HG02970 (cell line): ENCODE data around the gene HRC.
"Not testable (repeated sequence)": the region's sequence is repeated elsewhere in the genome, so short reads cannot be mapped to it uniquely, and the experiment has no call there.

Source experiments
- ATAC-seq: cut with Tn5 transposase; IDR thresholded peaks from one replicate; pipeline ENCODE4 v1.9.1; 2021; ENCODE audit warnings: mild to moderate bottlenecking, moderate library complexity, moderate number of reproducible peaks; ENCODE audit not compliant: unreplicated experiment, low FRiP score

HRC gene, protein sequence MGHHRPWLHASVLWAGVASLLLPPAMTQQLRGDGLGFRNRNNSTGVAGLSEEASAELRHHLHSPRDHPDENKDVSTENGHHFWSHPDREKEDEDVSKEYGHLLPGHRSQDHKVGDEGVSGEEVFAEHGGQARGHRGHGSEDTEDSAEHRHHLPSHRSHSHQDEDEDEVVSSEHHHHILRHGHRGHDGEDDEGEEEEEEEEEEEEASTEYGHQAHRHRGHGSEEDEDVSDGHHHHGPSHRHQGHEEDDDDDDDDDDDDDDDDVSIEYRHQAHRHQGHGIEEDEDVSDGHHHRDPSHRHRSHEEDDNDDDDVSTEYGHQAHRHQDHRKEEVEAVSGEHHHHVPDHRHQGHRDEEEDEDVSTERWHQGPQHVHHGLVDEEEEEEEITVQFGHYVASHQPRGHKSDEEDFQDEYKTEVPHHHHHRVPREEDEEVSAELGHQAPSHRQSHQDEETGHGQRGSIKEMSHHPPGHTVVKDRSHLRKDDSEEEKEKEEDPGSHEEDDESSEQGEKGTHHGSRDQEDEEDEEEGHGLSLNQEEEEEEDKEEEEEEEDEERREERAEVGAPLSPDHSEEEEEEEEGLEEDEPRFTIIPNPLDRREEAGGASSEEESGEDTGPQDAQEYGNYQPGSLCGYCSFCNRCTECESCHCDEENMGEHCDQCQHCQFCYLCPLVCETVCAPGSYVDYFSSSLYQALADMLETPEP

GRCh38 chr19:49155005-49155819, at the start of gene HRC:
HRC (minus strand) TSS chr19:49155396; CDS start chr19:49155237, 159 bp downstream.
- ATAC-seq: no peak

- no peak for ATAC-seq
These were observed 45.8 kb upstream of the HRC start for GRCh38 chr19:49201042-49201441.

GRCh38 chr19:49200238-49200862, 45.2 kb upstream of the HRC start:
- no peak for ATAC-seq

DNA sequence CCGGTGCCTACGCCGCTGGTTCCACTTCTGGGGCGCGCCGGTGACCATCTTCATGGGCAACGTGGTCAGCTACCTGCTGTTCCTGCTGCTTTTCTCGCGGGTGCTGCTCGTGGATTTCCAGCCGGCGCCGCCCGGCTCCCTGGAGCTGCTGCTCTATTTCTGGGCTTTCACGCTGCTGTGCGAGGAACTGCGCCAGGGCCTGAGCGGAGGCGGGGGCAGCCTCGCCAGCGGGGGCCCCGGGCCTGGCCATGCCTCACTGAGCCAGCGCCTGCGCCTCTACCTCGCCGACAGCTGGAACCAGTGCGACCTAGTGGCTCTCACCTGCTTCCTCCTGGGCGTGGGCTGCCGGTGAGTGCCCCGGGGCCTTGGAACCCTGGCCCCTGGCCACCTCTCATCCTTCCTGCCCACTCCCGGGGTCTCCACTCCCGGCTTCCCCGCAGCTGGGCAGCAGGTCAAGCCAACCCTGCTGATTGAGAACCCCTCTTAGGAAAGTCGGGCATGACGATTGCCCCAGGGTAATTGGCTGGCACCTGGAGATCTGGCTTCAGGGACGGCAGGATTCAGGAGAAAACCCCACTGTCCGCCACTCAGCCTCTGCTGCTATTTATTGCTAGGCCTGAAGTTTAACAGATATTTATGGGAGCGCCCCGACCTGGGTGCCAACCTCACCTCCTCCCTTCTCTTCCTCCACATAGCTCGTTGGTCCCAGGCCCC, 41.5 kb upstream of the HRC start:
- ATAC-seq: no peak

DNA sequence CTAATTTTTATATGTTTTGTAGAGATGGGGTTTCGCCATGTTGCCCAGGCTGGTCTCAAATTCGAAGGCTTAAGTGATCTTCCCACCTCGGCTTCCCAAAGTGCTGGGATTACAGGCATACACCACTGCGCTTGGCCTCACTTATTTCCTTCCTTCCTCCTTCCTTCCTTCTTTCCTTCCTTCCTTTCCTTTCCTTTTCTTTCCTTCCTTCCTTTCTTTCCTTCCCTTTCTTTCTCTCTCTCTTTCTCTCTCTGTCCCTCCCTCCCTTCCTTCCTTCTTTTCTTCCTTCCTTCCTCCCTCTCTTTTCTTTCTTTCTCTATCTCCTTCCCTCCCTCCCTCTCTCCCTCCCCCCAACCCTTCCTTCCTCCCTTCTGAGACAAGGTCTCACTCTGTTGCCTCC, 39.2 kb upstream of the HRC start:
- ATAC-seq: no peak

DNA sequence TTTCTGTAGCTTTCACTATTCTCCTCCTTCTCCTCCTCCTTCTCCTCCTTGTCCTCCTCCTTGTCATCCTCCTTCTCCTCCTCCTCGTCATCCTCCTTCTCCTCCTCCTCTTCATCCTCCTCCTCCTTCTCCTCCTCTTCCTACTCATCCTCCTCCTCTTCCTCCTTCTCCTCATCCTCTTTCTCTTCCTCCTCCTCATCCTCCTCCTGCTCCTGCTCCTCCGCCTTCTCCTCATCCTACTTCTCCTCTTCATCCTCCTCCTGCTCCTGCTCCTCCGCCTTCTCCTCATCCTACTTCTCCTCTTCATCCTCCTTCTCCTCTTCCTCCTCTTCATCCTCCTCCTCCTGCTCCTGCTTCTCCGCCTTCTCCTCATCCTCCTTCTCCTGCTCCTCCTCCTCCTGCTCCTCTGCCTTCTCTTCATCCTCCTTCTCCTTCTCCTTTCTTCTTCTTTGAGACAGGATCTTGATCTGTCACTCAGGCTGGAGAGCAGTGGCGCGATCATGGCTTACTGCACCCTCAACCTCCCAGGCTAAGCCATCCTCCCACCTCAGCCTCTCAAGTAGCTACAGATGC, 38.7 kb upstream of the HRC start:
- ATAC-seq: no peak

DNA sequence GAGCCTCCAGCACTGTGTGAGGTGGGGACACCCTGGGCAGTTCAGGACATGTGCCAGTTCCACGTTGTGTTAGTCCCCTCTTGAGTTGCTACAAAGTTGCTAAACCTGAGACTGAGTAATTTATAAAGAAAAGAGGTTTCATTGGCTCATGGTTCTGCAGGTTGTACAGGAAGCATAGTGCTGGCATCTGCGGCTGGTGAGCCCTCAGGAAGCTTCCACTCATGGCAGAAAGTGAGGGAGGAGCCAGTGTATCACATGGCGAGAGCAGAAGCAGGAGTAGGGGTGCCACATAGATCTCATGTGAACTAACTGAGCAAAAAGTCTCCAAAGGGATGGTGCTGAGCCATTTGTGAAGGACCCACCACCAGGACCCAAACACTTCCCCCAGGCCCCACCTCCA, 35.6 kb upstream of the HRC start:
- ATAC-seq: no peak

GRCh38 chr19:49189259-49189658, 34.1 kb upstream of the HRC start:
- ATAC-seq: no peak

DNA sequence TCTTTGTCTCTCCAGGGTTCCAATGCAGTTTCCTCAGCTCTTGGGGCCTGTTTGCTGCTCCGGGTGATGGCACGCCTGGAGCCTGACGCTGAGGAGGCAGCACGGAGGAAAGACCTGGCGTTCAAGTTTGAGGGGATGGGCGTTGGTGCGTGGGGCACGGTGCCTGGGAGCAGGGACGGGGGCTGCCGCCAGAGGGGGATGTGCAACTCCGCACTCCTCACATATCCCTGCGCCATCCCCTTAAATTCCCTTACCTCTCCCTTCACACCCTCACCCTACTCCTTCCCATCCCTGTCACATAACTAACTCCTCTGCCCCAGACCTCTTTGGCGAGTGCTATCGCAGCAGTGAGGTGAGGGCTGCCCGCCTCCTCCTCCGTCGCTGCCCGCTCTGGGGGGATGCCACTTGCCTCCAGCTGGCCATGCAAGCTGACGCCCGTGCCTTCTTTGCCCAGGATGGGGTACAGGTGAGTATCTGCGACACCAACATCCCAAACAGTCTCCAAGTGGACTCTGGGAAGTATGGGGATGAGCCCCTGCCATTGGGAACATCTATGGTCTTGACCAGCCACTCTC, 33.5 kb upstream of the HRC start:
- no peak for ATAC-seq

DNA sequence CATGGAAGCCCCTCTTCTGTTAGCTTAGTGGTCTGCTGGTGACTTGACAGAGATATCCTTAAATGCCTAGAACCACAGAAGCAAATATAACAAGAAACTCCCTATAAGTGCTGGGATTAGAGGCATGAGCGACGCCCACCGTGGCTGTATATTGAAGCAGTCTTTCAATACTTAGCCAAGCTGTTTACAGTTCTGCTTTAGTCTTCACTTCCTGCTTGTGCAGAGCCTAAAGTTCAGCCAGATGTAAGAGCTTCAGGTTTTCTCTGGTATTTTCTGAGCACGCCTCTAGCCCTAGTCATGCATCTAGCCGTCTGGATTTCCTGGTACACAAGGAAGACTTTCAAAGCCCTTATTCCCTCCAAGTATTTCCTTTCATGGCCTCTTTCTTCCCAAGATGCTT, 30.9 kb upstream of the HRC start:
- ATAC-seq: no peak

DNA sequence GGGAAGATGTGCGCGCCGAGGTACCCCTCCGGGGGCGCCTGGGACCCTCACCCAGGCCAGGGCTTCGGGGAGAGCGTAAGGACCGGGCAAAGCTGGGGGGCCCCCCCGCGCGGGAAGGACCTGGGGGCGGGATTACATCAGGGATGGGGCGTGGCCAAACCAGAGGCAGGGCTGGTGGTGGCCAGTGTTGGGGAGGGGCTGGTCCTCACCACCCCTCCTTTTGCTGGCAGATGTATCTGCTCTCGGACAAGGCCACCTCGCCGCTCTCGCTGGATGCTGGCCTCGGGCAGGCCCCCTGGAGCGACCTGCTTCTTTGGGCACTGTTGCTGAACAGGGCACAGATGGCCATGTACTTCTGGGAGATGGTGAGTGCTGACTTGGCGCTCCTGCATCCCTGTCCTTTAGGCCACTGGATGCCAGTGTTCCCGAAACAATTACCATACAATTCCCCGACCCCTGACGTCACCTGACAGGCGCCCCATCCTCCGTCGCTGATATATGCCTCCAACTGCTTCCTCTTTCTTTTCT, 27.7 kb upstream of the HRC start:
- no peak for ATAC-seq

DNA sequence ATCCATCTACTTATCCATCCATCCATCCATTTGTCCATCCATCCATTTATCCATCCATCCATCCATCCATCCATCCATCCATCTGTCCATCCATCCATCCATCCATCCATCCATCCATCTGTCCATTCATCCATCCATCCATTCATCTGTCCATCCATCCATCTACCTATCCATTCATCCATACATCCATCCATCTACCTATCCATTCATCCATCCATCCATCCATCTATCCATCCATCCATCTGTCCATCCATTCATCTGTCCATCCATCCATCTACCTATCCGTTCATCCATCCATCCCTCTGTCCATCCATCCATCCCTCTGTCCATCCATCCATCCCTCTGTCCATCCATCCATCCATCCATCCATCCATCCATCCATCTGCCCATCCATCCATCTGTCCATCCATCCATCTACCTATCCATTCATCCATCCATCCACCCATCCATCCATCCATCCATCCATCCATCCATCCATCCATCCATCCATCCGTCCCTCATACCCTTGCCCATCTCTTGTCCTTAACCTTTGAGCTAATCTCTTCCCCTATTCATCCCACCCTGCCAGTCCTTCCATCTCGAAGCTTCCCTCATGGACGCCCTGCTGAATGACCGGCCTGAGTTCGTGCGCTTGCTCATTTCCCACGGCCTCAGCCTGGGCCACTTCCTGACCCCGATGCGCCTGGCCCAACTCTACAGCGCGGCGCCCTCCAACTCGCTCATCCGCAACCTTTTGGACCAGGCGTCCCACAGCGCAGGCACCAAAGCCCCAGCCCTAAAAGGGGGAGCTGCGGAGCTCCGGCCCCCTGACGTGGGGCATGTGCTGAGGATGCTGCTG, 27.0 kb upstream of the HRC start:
- ATAC-seq: not testable (repeated sequence)

GRCh38 chr19:49180659-49181058, 25.5 kb upstream of the HRC start:
- no peak for ATAC-seq

- no peak for ATAC-seq
These were observed 18.0 kb upstream of the HRC start for GRCh38 chr19:49173198-49173597.

DNA sequence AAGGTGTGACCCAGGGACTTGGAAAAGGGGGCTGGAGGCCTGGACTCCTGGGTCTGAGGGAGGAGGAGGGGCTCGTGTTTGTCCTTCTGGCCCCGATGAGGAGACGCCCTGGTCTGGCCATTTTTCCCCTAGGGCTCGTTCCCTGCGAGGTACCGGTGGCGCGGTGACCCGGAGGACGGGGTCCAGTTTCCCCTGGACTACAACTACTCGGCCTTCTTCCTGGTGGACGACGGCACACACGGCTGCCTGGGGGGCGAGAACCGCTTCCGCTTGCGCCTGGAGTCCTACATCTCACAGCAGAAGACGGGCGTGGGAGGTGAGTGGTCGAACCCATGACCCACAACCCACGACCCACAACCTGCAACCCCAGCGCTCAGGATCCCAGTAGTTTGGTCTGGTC, 13.2 kb upstream of the HRC start:
- ATAC-seq: no peak

- no peak for ATAC-seq
These were observed 12.7 kb upstream of the HRC start for GRCh38 chr19:49167857-49168409.

DNA sequence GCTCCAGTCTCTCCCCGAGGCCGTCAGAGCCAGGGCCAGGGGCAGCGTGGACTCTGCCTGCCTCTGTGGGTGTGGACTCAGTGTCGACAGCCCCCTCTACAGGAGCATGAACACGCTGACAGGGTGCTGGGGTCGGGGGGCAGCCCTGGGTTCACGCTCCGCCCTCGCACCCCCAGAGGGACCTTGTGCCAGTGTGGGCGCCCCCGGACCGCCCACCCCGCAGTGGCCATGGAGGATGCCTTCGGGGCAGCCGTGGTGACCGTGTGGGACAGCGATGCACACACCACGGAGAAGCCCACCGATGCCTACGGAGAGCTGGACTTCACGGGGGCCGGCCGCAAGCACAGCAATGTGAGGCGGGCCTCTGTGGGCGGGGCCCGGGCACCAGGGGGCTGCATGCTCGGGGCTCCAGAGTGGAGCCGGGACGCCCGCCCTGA, 10.7 kb upstream of the HRC start:
- ATAC-seq: no peak
